H1 (cell line): ENCODE results near the gene BUD23. TPM values are rescaled to one million over a fixed set of nuclear protein-coding genes. Genes with fewer than 3 reads are reported as not detected.

Experiments
- CTCF ChIA-PET: fragments of 300-600 bp; sonication (Branson Sonifier 250); formaldehyde crosslinking; loops from one replicate; lab custom pipeline; 2021; ENCODE audit not compliant: partially characterized antibody; lab: Charles Lee
- POLR2A ChIA-PET: fragments of 300-600 bp; sonication (Branson Sonifier 250); formaldehyde crosslinking; loops from one replicate; lab custom pipeline; 2021; ENCODE audit warnings: inconsistent platforms; ENCODE audit not compliant: partially characterized antibody; lab: Charles Lee
- DNase-seq, 2 experiments: peaks; one replicate each; pipeline versions ENCODE4 v3.0.0 to v3.0.0-alpha.2; 2010 to 2022; ENCODE audit warnings: low spot score in 2 of 2, low read depth in 1 of 2, mixed read lengths in 1 of 2
- FAIRE-seq: peaks from 2 replicates; lab custom pipeline; 2011; peaks lifted over from hg19 to GRCh38; lab: Jason Lieb, UNC
- H2AFZ ChIP-seq: 2 replicates; pipeline ENCODE4 v1.8.1; 2012; ENCODE audit warnings: low read length, inconsistent platforms
- H2AK5ac ChIP-seq: 2 replicates; pipeline ENCODE4 v1.6.1; 2013; ENCODE audit warnings: low read depth, low read length
- H2BK120ac ChIP-seq: replicated peaks from 2 replicates; pipeline ENCODE3; 2013; ENCODE audit warnings: low read depth, low read length, inconsistent platforms
- H2BK12ac ChIP-seq: 2 replicates; pipeline ENCODE4 v1.6.1; 2013; ENCODE audit warnings: low read depth, low read length
- H2BK15ac ChIP-seq: 2 replicates; pipeline ENCODE4 v1.6.1; 2013; ENCODE audit warnings: low read length
- H2BK20ac ChIP-seq: 2 replicates; pipeline ENCODE4 v1.6.1; 2013; ENCODE audit warnings: low read length
- H2BK5ac ChIP-seq: 2 replicates; pipeline ENCODE4 v1.6.1; 2013; ENCODE audit warnings: low read depth, low read length
- H3K14ac ChIP-seq: 2 replicates; pipeline ENCODE4 v1.6.1; 2013; ENCODE audit warnings: inconsistent platforms; ENCODE audit not compliant: insufficient read length
- H3K18ac ChIP-seq: 2 replicates; pipeline ENCODE4 v1.6.1; 2013; ENCODE audit warnings: low read length; ENCODE audit errors: extremely low read depth
- H3K23ac ChIP-seq: 2 replicates; pipeline ENCODE4 v1.6.1; 2013; ENCODE audit warnings: inconsistent platforms; ENCODE audit not compliant: insufficient read length
- H3K23me2 ChIP-seq: 2 replicates; pipeline ENCODE4 v1.6.1; 2013; ENCODE audit warnings: low read depth, low read length
- H3K27ac ChIP-seq: 2 replicates; pipeline ENCODE4 v1.6.1; 2011; ENCODE audit warnings: low read depth, low read length, inconsistent platforms
- H3K27me3 ChIP-seq, 4 experiments: replicated peaks in 1 of 4; 1 replicate in 1 of 4; 2 replicates in 3 of 4; pipeline versions ENCODE4 v1.6.1 to v1.8.1; 2011 to 2013; ENCODE audit warnings: low read length in 3 of 4, mild to moderate bottlenecking in 3 of 4, inconsistent platforms in 2 of 4, mixed read lengths in 2 of 4, moderate library complexity in 1 of 4; ENCODE audit not compliant: control insufficient read depth in 3 of 4, insufficient read depth in 3 of 4; ENCODE audit errors: extremely low read depth in 1 of 4
- H3K36me3 ChIP-seq, 4 experiments: 2 replicates each; pipeline versions ENCODE4 v1.6.1 to v1.8.1; 2011 to 2013; ENCODE audit warnings: mild to moderate bottlenecking in 4 of 4, low read length in 3 of 4, moderate library complexity in 2 of 4, control low read depth in 1 of 4, inconsistent platforms in 1 of 4; ENCODE audit not compliant: insufficient read depth in 4 of 4, control insufficient read depth in 2 of 4
- H3K4ac ChIP-seq: replicated peaks from 2 replicates; pipeline ENCODE3; 2013; ENCODE audit warnings: low read length, low read depth, mixed read lengths, inconsistent platforms; ENCODE audit not compliant: insufficient read length
- H3K4me1 ChIP-seq, 4 experiments: replicated peaks in 1 of 4; 1 replicate in 1 of 4; 2 replicates in 3 of 4; pipeline versions ENCODE4 v1.6.1 to v1.8.1; 2011 to 2013; ENCODE audit warnings: low read length in 3 of 4, inconsistent platforms in 2 of 4, mixed read lengths in 1 of 4; ENCODE audit not compliant: insufficient read depth in 4 of 4, control insufficient read depth in 3 of 4
- H3K4me2 ChIP-seq, 2 experiments: 2 replicates each; pipeline versions ENCODE4 v1.6.1 to v1.8.1; 2011 to 2013; ENCODE audit warnings: low read depth in 2 of 2, low read length in 2 of 2, control low read depth in 1 of 2, inconsistent platforms in 1 of 2, mild to moderate bottlenecking in 1 of 2; ENCODE audit not compliant: insufficient read depth in 1 of 2
- H3K4me3 ChIP-seq, 4 experiments: fragments of 200-600, 300-600 bp in 1 of 4; sonication (generic), shearing (Covaris generic), sonication (Bioruptor Twin) in 1 of 4; 2 replicates each; pipeline versions ENCODE4 v1.5.1 to v1.8.1; 2011 to 2016; ENCODE audit warnings: low read length in 4 of 4, low read depth in 3 of 4, control low read depth in 2 of 4, inconsistent platforms in 2 of 4, mild to moderate bottlenecking in 2 of 4, mixed read lengths in 1 of 4, moderate library complexity in 1 of 4; ENCODE audit not compliant: insufficient read depth in 2 of 4; ENCODE audit errors: extremely low read depth in 1 of 4
- H3K56ac ChIP-seq: replicated peaks from 2 replicates; pipeline ENCODE3; 2013; ENCODE audit warnings: low read depth, mild to moderate bottlenecking, mixed read lengths, low read length, inconsistent platforms; ENCODE audit not compliant: insufficient read length
- H3K79me1 ChIP-seq: 2 replicates; pipeline ENCODE4 v1.6.1; 2013; ENCODE audit warnings: low read depth, low read length, control low read depth
- H3K79me2 ChIP-seq, 2 experiments: 2 replicates each; pipeline versions ENCODE4 v1.6.1 to v1.8.1; 2012 to 2013; ENCODE audit warnings: low read length in 2 of 2, mild to moderate bottlenecking in 2 of 2, inconsistent platforms in 1 of 2; ENCODE audit not compliant: insufficient read depth in 2 of 2, control insufficient read depth in 1 of 2
- H3K9ac ChIP-seq, 4 experiments: replicated peaks in 1 of 4; 1 replicate in 1 of 4; 2 replicates in 3 of 4; pipeline versions ENCODE4 v1.6.1 to v1.8.1; 2011 to 2013; ENCODE audit warnings: low read depth in 3 of 4, low read length in 3 of 4, control low read depth in 2 of 4, mild to moderate bottlenecking in 2 of 4, moderate library complexity in 2 of 4, inconsistent platforms in 1 of 4; ENCODE audit errors: extremely low read depth in 1 of 4
- H3K9me3 ChIP-seq, 2 experiments: 2 replicates each; pipeline versions ENCODE4 v1.6.1 to v1.8.1; 2012 to 2013; ENCODE audit warnings: mild to moderate bottlenecking in 2 of 2, moderate library complexity in 2 of 2, control low read depth in 1 of 2, inconsistent platforms in 1 of 2, low read depth in 1 of 2, low read length in 1 of 2, mixed read lengths in 1 of 2; ENCODE audit not compliant: insufficient read depth in 2 of 2
- H4K20me1 ChIP-seq, 2 experiments: replicated peaks in 1 of 2; 2 replicates each; pipeline versions ENCODE3 to v1.8.1; 2011 to 2013; ENCODE audit warnings: inconsistent platforms in 2 of 2, low read length in 2 of 2, mild to moderate bottlenecking in 1 of 2; ENCODE audit not compliant: insufficient read depth in 2 of 2, control insufficient read depth in 1 of 2
- H4K5ac ChIP-seq: 2 replicates; pipeline ENCODE4 v1.6.1; 2013; ENCODE audit warnings: low read length, low read depth, mixed read lengths, inconsistent platforms; ENCODE audit not compliant: insufficient read length
- H4K8ac ChIP-seq: 2 replicates; pipeline ENCODE4 v1.8.0; 2013; ENCODE audit warnings: mild to moderate bottlenecking, moderate library complexity, low read length, inconsistent platforms; ENCODE audit not compliant: insufficient read depth; ENCODE audit errors: extremely low read depth
- H4K91ac ChIP-seq: replicated peaks from 2 replicates; pipeline ENCODE3; 2013; ENCODE audit warnings: low read length, mixed read lengths, inconsistent platforms; ENCODE audit not compliant: insufficient read length
- CHD1 ChIP-seq: IDR thresholded peaks from 2 replicates; pipeline ENCODE4 v1.6.1; 2012; ENCODE audit warnings: low read depth, low read length, improper control_type of control experiment
- NANOG ChIP-seq: IDR thresholded peaks from 2 replicates; pipeline ENCODE4 v1.6.1; 2011; ENCODE audit warnings: low read length, low read depth, mild to moderate bottlenecking, inconsistent platforms; ENCODE audit not compliant: insufficient read depth, poor library complexity, severe bottlenecking
- SP2 ChIP-seq: IDR thresholded peaks from 2 replicates; pipeline ENCODE4 v1.6.1; 2012; ENCODE audit warnings: mild to moderate bottlenecking, low read length, inconsistent platforms
- WGBS, 2 experiments: shearing (Covaris generic) in 1 of 2; methylation state at CpG; one replicate each; pipeline versions ENCODE4 v1.1.6 to v1.1.7; 2013 to 2015; ENCODE audit warnings: low lambda C conversion rate in 2 of 2, mixed read lengths in 2 of 2, inconsistent platforms in 1 of 2, low coverage in 1 of 2, missing lambda C conversion rate in 1 of 2; ENCODE audit not compliant: insufficient replicate concordance in 2 of 2, insufficient coverage in 1 of 2, insufficient read length in 1 of 2; ENCODE audit errors: extremely low coverage in 1 of 2, missing lambda C conversion rate in 1 of 2; 5-methylcytosine and 5-hydroxymethylcytosine counted together
- polyA plus RNA-seq, 7 experiments: library from polyadenylated mRNA; depleted of rRNA in 3 of 7; stranded (reverse) in 5 of 7; unstranded in 2 of 7; fragments of >200 nt in 5 of 7; fragments of 200-250 nt in 2 of 7; gene quantifications; 1 replicate in 5 of 7; 2 replicates in 1 of 7; 4 replicates in 1 of 7; pipeline versions ENCODE4 v1.2.1 to v1.2.3, GENCODE V29; 2011 to 2013; ENCODE audit warnings: missing spikeins in 2 of 7, mixed read lengths in 2 of 7
- total RNA-seq: library from RNA; stranded (reverse); fragmentation: NEBNext Ultra II Directional; extraction: Animal tissue kit (Norgen Biotek cat#: 25700); gene quantifications from 2 replicates; pipeline ENCODE4 v1.2.1, GENCODE V29; 2021

The BUD23 gene
- total and polyA plus RNA-seq, 2 of the 8 experiments (the other 6 are each of a cell fraction or from before 2014, with no cell fraction given), result 72.3 to 78.4 TPM

- Histone ChIP-seq H2BK15ac (no peak overlapping the region), H3K4me3 (no peak overlapping the region), H3K79me1 (no peaks in the 10 kb centered on the region), H3K9me3 (no peaks in the 10 kb centered on the region), H3K27ac (no peak overlapping the region), H3K4me2 (no peak overlapping the region), H4K8ac (no peak overlapping the region; the same call in 1 of the 2 replicates), H3K23me2 (peaks cover 2% of the 10 kb centered on the region; the same call in 1 of the 2 replicates), H3K36me3 (peaks cover 4 to 19% (median 10%) of the 10 kb centered on the region in 4 experiments; a peak in 5 of 8 replicates), H2BK12ac (0 out of 2 replicates have a peak overlapping the region, but pooled peaks have one; percentile 1), H2BK5ac (no peak overlapping the region), H3K27me3 (no peaks in the 10 kb centered on the region; a peak in 1 of 7 replicates), H3K4ac (no peak overlapping the region), H4K5ac (no peak overlapping the region), H4K20me1 (peaks cover 6 to 18% of the 10 kb centered on the region in 2 experiments), H3K79me2 (no peaks in the 10 kb centered on the region), H3K9ac (no peak overlapping the region), H3K23ac (no peak overlapping the region), H2BK20ac (no peak overlapping the region), H3K4me1 (peaks cover 0 to 19% (median 15%) of the 10 kb centered on the region in 4 experiments; a peak in 6 of 7 replicates), H2AFZ (no peak overlapping the region), H4K91ac (no peak overlapping the region), H3K14ac (no peak overlapping the region), H2AK5ac (no peak overlapping the region), H2BK120ac (no peak overlapping the region), H3K18ac (no peak overlapping the region), H3K56ac (no peak overlapping the region)
- DNase-seq (peak; percentile 53 to 92), FAIRE-seq (peak; percentile 36)
- 67% methylated on average over 12 of the region's 13 CpGs; no CpG with 5 or more reads in 1 of the 2 experiments for WGBS, 2 experiments
- CTCF ChIA-PET, result interaction anchor here (0.6 to 9.7 kb wide), 39 partner anchors 9 to 153 kb away, joined by 3 to 130 read pairs (median 4); partner anchors contain the start of gene STX1A
- POLR2A ChIA-PET, result interaction anchor here (0.6 to 4.9 kb wide), 7 partner anchors 10 to 201 kb away, joined by 3 to 37 read pairs (median 4); no protein-coding TSS in a partner anchor
- no peak for TF ChIP-seq SP2
- no peak for TF ChIP-seq CHD1
- no peak for TF ChIP-seq NANOG
These were observed 18.1 kb downstream of the BUD23 start for GRCh38 chr7:73701357-73701995.
